IMR-90 (cell line): ENCODE data around the gene GCN1. TPM values are rescaled to one million over a fixed set of nuclear protein-coding genes. Genes with fewer than 3 reads are reported as not detected.

Experiments used
- ATAC-seq: fragments of 200-7000 bp; cut with Tn5 transposase; 2 replicates; pipeline ENCODE4 v1.9.1; 2020; ENCODE audit warnings: low read depth, mild to moderate bottlenecking, moderate library complexity
- BruUV-seq: library from RNA; stranded (reverse); fragments of 400-500 nt; replicated peaks from 2 replicates; lab custom pipeline; 2021; lab: Mats Ljungman, UMichigan
- CTCF ChIA-PET: fragments of 300-600 bp; formaldehyde crosslinking; extraction: SDS; loops from one replicate; lab custom pipeline; 2021; ENCODE audit warnings: antibody characterized with exemption; lab: Yijun Ruan, JAX
- POLR2A ChIA-PET: fragments of 300-600 bp; sonication (Branson Sonifier 250); formaldehyde crosslinking; loops from one replicate; lab custom pipeline; 2022; ENCODE audit warnings: antibody characterized with exemption; ENCODE audit not compliant: unreplicated experiment; lab: Charles Lee
- DNase-seq: peaks from one replicate; pipeline ENCODE4 v3.0.0; 2013
- H2AFZ ChIP-seq: replicated peaks from 2 replicates; pipeline ENCODE3; 2013; ENCODE audit warnings: low read length, mild to moderate bottlenecking; ENCODE audit not compliant: poor library complexity
- H2AK5ac ChIP-seq: 2 replicates; pipeline ENCODE4 v1.6.1; 2013; ENCODE audit warnings: low read depth, low read length, inconsistent platforms
- H2AK9ac ChIP-seq: replicated peaks from 2 replicates; pipeline ENCODE3; 2013; ENCODE audit warnings: mild to moderate bottlenecking, low read depth, low read length, moderate library complexity; ENCODE audit not compliant: poor library complexity
- H2BK120ac ChIP-seq: 2 replicates; pipeline ENCODE4 v1.6.1; 2013; ENCODE audit warnings: low read depth, low read length, inconsistent platforms
- H2BK15ac ChIP-seq: 3 replicates; pipeline ENCODE4 v1.6.1; 2013; ENCODE audit warnings: low read depth, low read length, inconsistent platforms
- H2BK20ac ChIP-seq: 2 replicates; pipeline ENCODE4 v1.6.1; 2013; ENCODE audit warnings: low read depth, mild to moderate bottlenecking, inconsistent platforms, low read length, moderate library complexity
- H2BK5ac ChIP-seq: 2 replicates; pipeline ENCODE4 v1.6.1; 2013; ENCODE audit warnings: mild to moderate bottlenecking, low read depth, low read length, inconsistent platforms; ENCODE audit not compliant: poor library complexity, severe bottlenecking
- H3K14ac ChIP-seq: replicated peaks from 2 replicates; pipeline ENCODE4 v1.6.1; 2013; ENCODE audit warnings: low read depth, low read length, inconsistent platforms
- H3K18ac ChIP-seq: 2 replicates; pipeline ENCODE4 v1.6.1; 2013; ENCODE audit warnings: low read depth, low read length, control low read depth
- H3K23ac ChIP-seq: 2 replicates; pipeline ENCODE4 v1.6.1; 2013; ENCODE audit warnings: low read depth, low read length, inconsistent platforms
- H3K27ac ChIP-seq: 2 replicates; pipeline ENCODE4 v1.5.1; 2013; ENCODE audit warnings: mild to moderate bottlenecking, control low read depth, low read length; ENCODE audit not compliant: insufficient read depth
- H3K27me3 ChIP-seq: 2 replicates; pipeline ENCODE4 v1.6.1; 2013; ENCODE audit warnings: low read length; ENCODE audit not compliant: control insufficient read depth, insufficient read depth
- H3K36me3 ChIP-seq: 2 replicates; pipeline ENCODE4 v1.6.1; 2013; ENCODE audit warnings: low read length, mixed read lengths; ENCODE audit not compliant: control insufficient read depth, insufficient read depth
- H3K4ac ChIP-seq: 2 replicates; pipeline ENCODE4 v1.6.1; 2013; ENCODE audit warnings: low read depth, low read length, inconsistent platforms
- H3K4me1 ChIP-seq: 2 replicates; pipeline ENCODE4 v1.6.1; 2013; ENCODE audit warnings: low read length, mixed read lengths; ENCODE audit not compliant: control insufficient read depth, insufficient read depth
- H3K4me2 ChIP-seq: 2 replicates; pipeline ENCODE4 v1.6.1; 2013; ENCODE audit warnings: low read depth, mild to moderate bottlenecking, control low read depth, low read length, moderate library complexity
- H3K4me3 ChIP-seq: 2 replicates; pipeline ENCODE4 v1.5.1; 2013; ENCODE audit warnings: low read depth, mild to moderate bottlenecking, control low read depth, low read length, moderate library complexity; ENCODE audit not compliant: insufficient read depth
- H3K56ac ChIP-seq: 2 replicates; pipeline ENCODE4 v1.6.1; 2013; ENCODE audit warnings: low read length, inconsistent platforms; ENCODE audit not compliant: insufficient read depth; ENCODE audit errors: extremely low read depth
- H3K79me1 ChIP-seq, 2 experiments: 2 replicates each; pipeline ENCODE4 v1.6.1; 2013; ENCODE audit warnings: low read length in 2 of 2, inconsistent platforms in 1 of 2, low read depth in 1 of 2
- H3K9ac ChIP-seq: 2 replicates; pipeline ENCODE4 v1.6.1; 2013; ENCODE audit warnings: low read depth, low read length, control low read depth
- H3K9me1 ChIP-seq: 2 replicates; pipeline ENCODE4 v1.6.1; 2013; ENCODE audit warnings: low read length, inconsistent platforms; ENCODE audit not compliant: insufficient read depth
- H3K9me3 ChIP-seq: 2 replicates; pipeline ENCODE4 v1.6.1; 2013; ENCODE audit warnings: low read length; ENCODE audit not compliant: control insufficient read depth, insufficient read depth
- H4K20me1 ChIP-seq: 2 replicates; pipeline ENCODE4 v1.6.1; 2013; ENCODE audit warnings: low read length, inconsistent platforms; ENCODE audit not compliant: insufficient read depth
- H4K5ac ChIP-seq: 2 replicates; pipeline ENCODE4 v1.6.1; 2013; ENCODE audit warnings: mild to moderate bottlenecking, low read depth, low read length, control low read depth
- H4K8ac ChIP-seq, 2 experiments: 2 replicates each; pipeline ENCODE4 v1.6.1; 2013; ENCODE audit warnings: low read depth in 2 of 2, low read length in 2 of 2, control low read depth in 1 of 2, inconsistent platforms in 1 of 2
- H4K91ac ChIP-seq: 2 replicates; pipeline ENCODE4 v1.6.1; 2013; ENCODE audit warnings: low read depth, low read length, inconsistent platforms; ENCODE audit not compliant: insufficient read depth
- CEBPB ChIP-seq: IDR thresholded peaks from 2 replicates; pipeline ENCODE4 v1.6.1; 2012; ENCODE audit warnings: low read depth, low read length, improper control_type of control experiment
- CHD1 ChIP-seq: IDR thresholded peaks from 2 replicates; pipeline ENCODE4 v1.6.1; 2012; ENCODE audit warnings: low read depth, low read length, improper control_type of control experiment
- FOS ChIP-seq: fragments of 150-350 bp; IDR thresholded peaks from 2 replicates; pipeline ENCODE4 v1.6.1; 2016; ENCODE audit warnings: low read depth, low read length
- MAFK ChIP-seq: IDR thresholded peaks from 2 replicates; pipeline ENCODE4 v1.6.1; 2012; ENCODE audit warnings: low read depth, low read length, improper control_type of control experiment
- MAZ ChIP-seq: IDR thresholded peaks from 2 replicates; pipeline ENCODE4 v1.6.1; 2012; ENCODE audit warnings: low read depth, mild to moderate bottlenecking, low read length, improper control_type of control experiment, moderate library complexity, borderline replicate concordance
- NFE2L2 ChIP-seq: fragments of 150-350 bp; IDR thresholded peaks from 2 replicates; pipeline ENCODE4 v1.6.1; 2016; ENCODE audit warnings: low read depth, mild to moderate bottlenecking, low read length
- RCOR1 ChIP-seq: IDR thresholded peaks from 2 replicates; pipeline ENCODE4 v1.6.1; 2012; ENCODE audit warnings: mild to moderate bottlenecking, low read length, improper control_type of control experiment; ENCODE audit not compliant: insufficient replicate concordance
- SMC3 ChIP-seq: fragments of 150-350 bp; IDR thresholded peaks from 2 replicates; pipeline ENCODE4 v1.6.1; 2016; ENCODE audit warnings: low read depth, mild to moderate bottlenecking, antibody characterized with exemption, low read length, moderate library complexity
- WGBS, 2 experiments: methylation state at CpG; one replicate each; pipeline versions ENCODE4 v1.1.5 to v1.1.7; 2013; ENCODE audit warnings: missing lambda C conversion rate in 2 of 2; ENCODE audit not compliant: insufficient read length in 1 of 2; ENCODE audit errors: extremely low coverage in 2 of 2; 5-methylcytosine and 5-hydroxymethylcytosine counted together
- dilution Hi-C: fragments of 300-500 bp; cut with HindIII; formaldehyde crosslinking; loops from one replicate; pipeline ENCODE4 v1.14.3; 2018; ENCODE audit warnings: low sequenced_read_pairs; ENCODE audit not compliant: unreplicated experiment
- in situ Hi-C: fragments of 300-500 bp; cut with MboI; formaldehyde crosslinking; loops from 3 replicates; pipeline ENCODE4 v1.14.3; 2019; ENCODE audit warnings: low sequenced_read_pairs, inconsistent platforms, mixed read lengths
- intact Hi-C: fragments of 100-400 bp; cut with micrococcal nuclease; formaldehyde crosslinking; loops from 2 replicates; pipeline ENCODE4 v1.10.0; 2022
- polyA plus RNA-seq, 3 experiments: library from polyadenylated mRNA; depleted of rRNA; stranded (reverse); fragments of >200 nt; gene quantifications; 2 replicates each; pipeline ENCODE4 v1.2.3, GENCODE V29; 2012; ENCODE audit warnings: low replicate concordance in 1 of 3
- total RNA-seq: library from RNA; depleted of rRNA; stranded (reverse); fragments of >200 nt; gene quantifications from 2 replicates; pipeline ENCODE4 v1.2.3, GENCODE V29; 2012
- TF ChIP-seq, protein P1 (sequence below): fragments of 150-350 bp; IDR thresholded peaks from 2 replicates; pipeline ENCODE4 v1.6.1; 2017; ENCODE audit warnings: mild to moderate bottlenecking, antibody characterized with exemption, low read length, low read depth

The GCN1 gene
- total and polyA plus RNA-seq, 2 of the 4 experiments (the other 2 are of a cell fraction): 57.8 to 77.6 TPM

- BruUV-seq: no TSS peak
- no peak for TF ChIP-seq CEBPB
- TF ChIP-seq NFE2L2: no peak
- TF ChIP-seq, protein P1, sequence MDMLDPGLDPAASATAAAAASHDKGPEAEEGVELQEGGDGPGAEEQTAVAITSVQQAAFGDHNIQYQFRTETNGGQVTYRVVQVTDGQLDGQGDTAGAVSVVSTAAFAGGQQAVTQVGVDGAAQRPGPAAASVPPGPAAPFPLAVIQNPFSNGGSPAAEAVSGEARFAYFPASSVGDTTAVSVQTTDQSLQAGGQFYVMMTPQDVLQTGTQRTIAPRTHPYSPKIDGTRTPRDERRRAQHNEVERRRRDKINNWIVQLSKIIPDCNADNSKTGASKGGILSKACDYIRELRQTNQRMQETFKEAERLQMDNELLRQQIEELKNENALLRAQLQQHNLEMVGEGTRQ: no peak
- no peak for TF ChIP-seq MAFK
- TF ChIP-seq MAZ: no peak
- no peak for TF ChIP-seq RCOR1
- no peak for TF ChIP-seq FOS
- no peak for TF ChIP-seq SMC3
- no peak for TF ChIP-seq CHD1
- H3K9ac ChIP-seq: no peak overlapping the region
- H3K9me1 ChIP-seq: peaks cover 49% of the 10 kb centered on the region
- WGBS, 2 experiments: 60% methylated on average over 4 of the region's 9 CpGs; no CpG with 5 or more reads in 1 of the 2 experiments
- peaks cover 5% of the 10 kb centered on the region for H3K36me3 ChIP-seq
- no peaks in the 10 kb centered on the region for H3K27me3 ChIP-seq
- CTCF ChIA-PET: interaction anchor here (1.0 kb wide), 1 partner anchor 15 kb away, joined by 5 read pairs; no protein-coding TSS in a partner anchor
- H4K5ac ChIP-seq: no peak overlapping the region
- DNase-seq: no peak
- H3K4ac ChIP-seq: no peak overlapping the region
- H3K56ac ChIP-seq: no peak overlapping the region
- H2AK5ac ChIP-seq: no peak overlapping the region
- POLR2A ChIA-PET: interaction anchor here (1.7 kb wide), 1 partner anchor 49 kb away, joined by 26 read pairs; the partner anchor contains the start of gene RNU4-2
- no peaks in the 10 kb centered on the region for H3K9me3 ChIP-seq
- dilution Hi-C loops (no loop called here), intact Hi-C loops (no loop called here), in situ Hi-C loops (no loop called here)
- H3K4me2 ChIP-seq: no peak overlapping the region
- H2BK15ac ChIP-seq: no peak overlapping the region
- H4K91ac ChIP-seq: no peak overlapping the region; the same call in 1 of the 2 replicates
- H2BK20ac ChIP-seq: no peak overlapping the region
- no peak overlapping the region; a peak in 1 of 4 replicates for H4K8ac ChIP-seq
- no peak overlapping the region for H3K27ac ChIP-seq
- H2BK120ac ChIP-seq: no peak overlapping the region
- no peak for ATAC-seq
- no peak overlapping the region for H3K14ac ChIP-seq
- H3K4me1 ChIP-seq: peaks cover 41% of the 10 kb centered on the region
- peaks cover 67% of the 10 kb centered on the region for H4K20me1 ChIP-seq
- H2AK9ac ChIP-seq: no peak overlapping the region
- peaks cover 6 to 71% of the 10 kb centered on the region in 2 experiments; a peak in 2 of 4 replicates for H3K79me1 ChIP-seq
- no peak overlapping the region for H2AFZ ChIP-seq
- no peak overlapping the region for H3K18ac ChIP-seq
- H3K4me3 ChIP-seq: no peak overlapping the region
- H2BK5ac ChIP-seq: peak overlapping the region; percentile 22
- H3K23ac ChIP-seq: peak overlapping the region; percentile 71; the same call in 1 of the 2 replicates
Observed at GRCh38 chr12:120242275-120242799, 47.8 kb upstream of the GCN1 start.
